HepG2 (cell line): ENCODE measurements around the gene CPEB4. TPM values are rescaled to one million over a fixed set of nuclear protein-coding genes. Genes with fewer than 3 reads are reported as not detected.

Source experiments
- ATF7 ChIP-seq, 2 experiments: fragments of 450-650 bp in 1 of 2; sonication (generic) in 1 of 2; formaldehyde crosslinking in 1 of 2; IDR thresholded peaks; 2 replicates each; pipeline versions ENCODE4 v1.4.0 to v1.6.1; 2016 to 2020; ENCODE audit warnings: antibody characterized with exemption in 1 of 2, mild to moderate bottlenecking in 1 of 2, missing genetic modification reagents in 1 of 2
- BRD4 ChIP-seq: sonication (generic); formaldehyde crosslinking; IDR thresholded peaks from 2 replicates; pipeline ENCODE4 v1.4.0; 2020; ENCODE audit warnings: missing genetic modification reagents
- DNMT3B ChIP-seq: conservative IDR thresholded peaks from 2 replicates; pipeline ENCODE4 v1.6.1; 2016; ENCODE audit warnings: missing biosample characterization, control low read depth
- ELF1 ChIP-seq: sonication (generic); formaldehyde crosslinking; IDR thresholded peaks from 2 replicates; pipeline ENCODE4 v1.4.0; 2020; ENCODE audit warnings: missing genetic modification reagents
- FOXC1 ChIP-seq: sonication (generic); formaldehyde crosslinking; IDR thresholded peaks from 2 replicates; pipeline ENCODE4 v1.8.0; 2022; ENCODE audit warnings: mild to moderate bottlenecking, missing genetic modification reagents, borderline replicate concordance
- FOXP4 ChIP-seq: sonication (generic); formaldehyde crosslinking; IDR thresholded peaks from 2 replicates; pipeline ENCODE4 v1.4.0; 2020; ENCODE audit warnings: missing genetic modification reagents
- GATA4 ChIP-seq: sonication (generic); IDR thresholded peaks from 2 replicates; pipeline ENCODE4 v1.6.1; 2016; ENCODE audit warnings: antibody characterized with exemption, low read depth, borderline replicate concordance
- HMGXB3 ChIP-seq: sonication (generic); formaldehyde crosslinking; IDR thresholded peaks from 2 replicates; pipeline ENCODE4 v1.4.0; 2020; ENCODE audit warnings: missing genetic modification reagents, borderline replicate concordance
- JUN ChIP-seq: sonication (generic); formaldehyde crosslinking; IDR thresholded peaks from 2 replicates; pipeline ENCODE4 v1.4.0; 2020; ENCODE audit warnings: mild to moderate bottlenecking, missing genetic modification reagents
- JUNB ChIP-seq: sonication (generic); formaldehyde crosslinking; IDR thresholded peaks from 2 replicates; pipeline ENCODE4 v1.8.0; 2022; ENCODE audit warnings: missing genetic modification reagents, mild to moderate bottlenecking, borderline replicate concordance
- NFIC ChIP-seq: IDR thresholded peaks from 2 replicates; pipeline ENCODE4 v1.6.1; 2012; ENCODE audit warnings: mild to moderate bottlenecking, low read length, inconsistent platforms
- POLR2AphosphoS5 ChIP-seq: IDR thresholded peaks from 2 replicates; pipeline ENCODE4 v1.6.1; 2012; ENCODE audit warnings: low read depth, low read length
- SIN3B ChIP-seq: fragments of 150-350 bp; IDR thresholded peaks from 2 replicates; pipeline ENCODE4 v1.6.1; 2014; ENCODE audit warnings: low read length
- TBP ChIP-seq: sonication (generic); formaldehyde crosslinking; IDR thresholded peaks from 2 replicates; pipeline ENCODE4 v1.5.0; 2020; ENCODE audit warnings: missing genetic modification reagents
- TCF7 ChIP-seq: sonication (generic); IDR thresholded peaks from 2 replicates; pipeline ENCODE4 v1.6.1; 2016; ENCODE audit warnings: antibody characterized with exemption, low read depth
- ZBTB33 ChIP-seq: sonication (generic); formaldehyde crosslinking; IDR thresholded peaks from 2 replicates; pipeline ENCODE4 v1.4.0; 2020; ENCODE audit warnings: missing genetic modification reagents
- ZNF256 ChIP-seq: sonication (generic); formaldehyde crosslinking; conservative IDR thresholded peaks from 2 replicates; pipeline ENCODE4 v1.4.0; 2020; ENCODE audit warnings: missing genetic modification reagents
- ZNF292 ChIP-seq: sonication (generic); formaldehyde crosslinking; IDR thresholded peaks from 2 replicates; pipeline ENCODE4 v1.8.1; 2022; ENCODE audit warnings: mild to moderate bottlenecking, low read depth, missing genetic modification reagents, borderline replicate concordance
- ZNF331 ChIP-seq: sonication (generic); formaldehyde crosslinking; IDR thresholded peaks from 2 replicates; pipeline ENCODE4 v1.4.0; 2020; ENCODE audit warnings: missing genetic modification reagents
- ZNF766 ChIP-seq: sonication (generic); formaldehyde crosslinking; IDR thresholded peaks from 2 replicates; pipeline ENCODE4 v1.5.0; 2020; ENCODE audit warnings: missing genetic modification reagents, borderline replicate concordance
- ZSCAN22 ChIP-seq: sonication (generic); formaldehyde crosslinking; IDR thresholded peaks from 2 replicates; pipeline ENCODE4 v1.4.0; 2020; ENCODE audit warnings: mild to moderate bottlenecking, missing genetic modification reagents
- polyA plus RNA-seq, 8 experiments: library from polyadenylated mRNA; depleted of rRNA in 3 of 8; stranded (reverse) in 7 of 8; unstranded in 1 of 8; fragments of >200 nt; fragmentation: Illumina TruSeq in 4 of 8; extraction: Trizol in 4 of 8; gene quantifications; 2 replicates each; pipeline versions ENCODE4 v1.2.1 to v1.2.3, GENCODE V29; 2011 to 2016; ENCODE audit warnings: low read depth in 4 of 8, missing spikeins in 1 of 8, mixed read lengths in 1 of 8; ENCODE audit not compliant: insufficient read depth in 1 of 8
- total RNA-seq, 5 experiments: library from RNA; depleted of rRNA; stranded (reverse); fragments of >200 nt; fragmentation: Illumina TruSeq; extraction: Trizol; gene quantifications; 2 replicates each; pipeline ENCODE4 v1.2.3, GENCODE V29; 2016; ENCODE audit warnings: low read depth in 1 of 5

The CPEB4 gene
- total and polyA plus RNA-seq, 2 of the 13 experiments (the other 11 are each of a cell fraction or from before 2014, with no cell fraction given): 7.7 to 26.7 TPM

- TF ChIP-seq ZBTB33 (CRISPR knock-in tag) (peak; percentile 78; the same call in 1 of the 2 replicates), POLR2AphosphoS5 (no peak), DNMT3B (CRISPR knock-in tag) (no peak), FOXP4 (CRISPR knock-in tag) (peak; percentile 99), HMGXB3 (CRISPR knock-in tag) (0 out of 2 replicates have a peak, but pooled peaks have one; percentile 30), JUNB (CRISPR knock-in tag) (peak; percentile 86; the same call in 1 of the 2 replicates), ZSCAN22 (CRISPR knock-in tag) (peak; percentile 99), ZNF766 (CRISPR knock-in tag) (0 out of 2 replicates have a peak, but pooled peaks have one; percentile 36), ATF7 (IDR thresholded peaks at IDR 0.05) (no peak), ATF7 (CRISPR knock-in tag; IDR thresholded peaks at IDR 0.05) (0 out of 2 replicates have a peak, but pooled peaks have one; percentile 18), TBP (CRISPR knock-in tag) (no peak), JUN (CRISPR knock-in tag) (peak; percentile 87), ZNF256 (CRISPR knock-in tag) (no peak), FOXC1 (CRISPR knock-in tag) (peak; percentile 38; the same call in 1 of the 2 replicates), SIN3B (no peak), GATA4 (peak; percentile 49; the same call in 1 of the 2 replicates), BRD4 (CRISPR knock-in tag) (0 out of 2 replicates have a peak, but pooled peaks have one; percentile 10), TCF7 (peak; percentile 64), ZNF292 (CRISPR knock-in tag) (peak; percentile 46; the same call in 1 of the 2 replicates), ELF1 (CRISPR knock-in tag) (0 out of 2 replicates have a peak, but pooled peaks have one; percentile 33), ZNF331 (CRISPR knock-in tag) (peak; percentile 38; the same call in 1 of the 2 replicates), NFIC (peak; percentile 72)
These were observed 81.3 kb downstream of the CPEB4 start (continued) for GRCh38 chr5:173969167-173970049.
